H1 (cell line): ENCODE data around the gene PUDP. TPM values are rescaled to one million over a fixed set of nuclear protein-coding genes. Genes with fewer than 3 reads are reported as not detected.

Source experiments
- BCL11A ChIP-seq, 2 experiments: IDR thresholded peaks; one replicate each; pipeline ENCODE4 v1.6.1; 2011; ENCODE audit warnings: low read depth in 2 of 2, low read length in 2 of 2, mild to moderate bottlenecking in 2 of 2
- CEBPB ChIP-seq: IDR thresholded peaks from 2 replicates; pipeline ENCODE4 v1.6.1; 2012; ENCODE audit warnings: low read depth, low read length
- CHD2 ChIP-seq: IDR thresholded peaks from 2 replicates; pipeline ENCODE4 v1.6.1; 2012; ENCODE audit warnings: low read length, improper control_type of control experiment
- KDM4A ChIP-seq: IDR thresholded peaks from one replicate; pipeline ENCODE4 v1.7.1; 2012; ENCODE audit warnings: low read depth, mild to moderate bottlenecking, moderate library complexity, low read length, inconsistent platforms; ENCODE audit not compliant: severe bottlenecking
- MAFK ChIP-seq: IDR thresholded peaks from 2 replicates; pipeline ENCODE4 v1.6.1; 2012; ENCODE audit warnings: low read depth, mild to moderate bottlenecking, improper control_type of control experiment, low read length
- NRF1 ChIP-seq: IDR thresholded peaks from 2 replicates; pipeline ENCODE4 v1.6.1; 2011; ENCODE audit warnings: mild to moderate bottlenecking, low read depth, low read length, improper control_type of control experiment
- POU5F1 ChIP-seq: IDR thresholded peaks from 2 replicates; pipeline ENCODE4 v1.6.1; 2011; ENCODE audit warnings: low read depth, mild to moderate bottlenecking, low read length, moderate library complexity
- SIRT6 ChIP-seq: IDR thresholded peaks from one replicate; pipeline ENCODE4 v1.7.1; 2012; ENCODE audit warnings: low read length, inconsistent platforms
- SUZ12 ChIP-seq: fragments of 200-600 bp; sonication (generic); IDR thresholded peaks from 2 replicates; pipeline ENCODE4 v1.6.1; 2012; ENCODE audit warnings: mild to moderate bottlenecking, inconsistent platforms, low read length, moderate library complexity, mixed read lengths
- polyA plus RNA-seq, 7 experiments: library from polyadenylated mRNA; depleted of rRNA in 3 of 7; stranded (reverse) in 5 of 7; unstranded in 2 of 7; fragments of >200 nt in 5 of 7; fragments of 200-250 nt in 2 of 7; gene quantifications; 1 replicate in 5 of 7; 2 replicates in 1 of 7; 4 replicates in 1 of 7; pipeline versions ENCODE4 v1.2.1 to v1.2.3, GENCODE V29; 2011 to 2013; ENCODE audit warnings: missing spikeins in 2 of 7, mixed read lengths in 2 of 7
- total RNA-seq: library from RNA; stranded (reverse); fragmentation: NEBNext Ultra II Directional; extraction: Animal tissue kit (Norgen Biotek cat#: 25700); gene quantifications from 2 replicates; pipeline ENCODE4 v1.2.1, GENCODE V29; 2021
- TF ChIP-seq, protein P1 (sequence below): fragments of 300-600 bp; sonication (generic); IDR thresholded peaks from 2 replicates; pipeline ENCODE4 v1.7.1; 2012; ENCODE audit warnings: low read length, moderate library complexity, mild to moderate bottlenecking, inconsistent platforms; ENCODE audit not compliant: insufficient replicate concordance
- TF ChIP-seq, protein P2 (sequence below): IDR thresholded peaks from 2 replicates; pipeline ENCODE4 v1.6.1; 2011; ENCODE audit warnings: low read length, improper control_type of control experiment

The PUDP gene
- total and polyA plus RNA-seq, 2 of the 8 experiments (the other 6 are each of a cell fraction or from before 2014, with no cell fraction given): 27.2 to 30.2 TPM

DNA sequence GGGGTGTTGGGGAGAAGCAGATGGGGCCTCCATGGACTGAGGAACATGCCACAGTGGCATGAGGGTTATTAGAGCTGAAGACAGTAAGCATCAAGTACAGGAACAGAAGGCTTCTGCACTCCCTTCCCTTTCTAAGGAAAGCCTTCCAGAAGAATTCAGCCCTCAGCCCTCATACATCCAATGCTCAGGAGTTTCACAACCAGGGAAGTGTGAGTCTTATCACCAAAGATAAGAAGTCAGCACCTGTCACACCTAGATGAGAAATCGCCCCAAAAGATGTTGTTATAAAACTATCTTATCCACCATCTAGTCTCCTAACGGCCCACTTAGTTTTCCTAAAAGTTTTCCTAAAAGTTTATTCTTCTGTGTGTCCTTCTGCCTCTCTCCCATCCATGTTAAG is 78.4 kb downstream of the PUDP start (continued):
- TF ChIP-seq, protein P1, sequence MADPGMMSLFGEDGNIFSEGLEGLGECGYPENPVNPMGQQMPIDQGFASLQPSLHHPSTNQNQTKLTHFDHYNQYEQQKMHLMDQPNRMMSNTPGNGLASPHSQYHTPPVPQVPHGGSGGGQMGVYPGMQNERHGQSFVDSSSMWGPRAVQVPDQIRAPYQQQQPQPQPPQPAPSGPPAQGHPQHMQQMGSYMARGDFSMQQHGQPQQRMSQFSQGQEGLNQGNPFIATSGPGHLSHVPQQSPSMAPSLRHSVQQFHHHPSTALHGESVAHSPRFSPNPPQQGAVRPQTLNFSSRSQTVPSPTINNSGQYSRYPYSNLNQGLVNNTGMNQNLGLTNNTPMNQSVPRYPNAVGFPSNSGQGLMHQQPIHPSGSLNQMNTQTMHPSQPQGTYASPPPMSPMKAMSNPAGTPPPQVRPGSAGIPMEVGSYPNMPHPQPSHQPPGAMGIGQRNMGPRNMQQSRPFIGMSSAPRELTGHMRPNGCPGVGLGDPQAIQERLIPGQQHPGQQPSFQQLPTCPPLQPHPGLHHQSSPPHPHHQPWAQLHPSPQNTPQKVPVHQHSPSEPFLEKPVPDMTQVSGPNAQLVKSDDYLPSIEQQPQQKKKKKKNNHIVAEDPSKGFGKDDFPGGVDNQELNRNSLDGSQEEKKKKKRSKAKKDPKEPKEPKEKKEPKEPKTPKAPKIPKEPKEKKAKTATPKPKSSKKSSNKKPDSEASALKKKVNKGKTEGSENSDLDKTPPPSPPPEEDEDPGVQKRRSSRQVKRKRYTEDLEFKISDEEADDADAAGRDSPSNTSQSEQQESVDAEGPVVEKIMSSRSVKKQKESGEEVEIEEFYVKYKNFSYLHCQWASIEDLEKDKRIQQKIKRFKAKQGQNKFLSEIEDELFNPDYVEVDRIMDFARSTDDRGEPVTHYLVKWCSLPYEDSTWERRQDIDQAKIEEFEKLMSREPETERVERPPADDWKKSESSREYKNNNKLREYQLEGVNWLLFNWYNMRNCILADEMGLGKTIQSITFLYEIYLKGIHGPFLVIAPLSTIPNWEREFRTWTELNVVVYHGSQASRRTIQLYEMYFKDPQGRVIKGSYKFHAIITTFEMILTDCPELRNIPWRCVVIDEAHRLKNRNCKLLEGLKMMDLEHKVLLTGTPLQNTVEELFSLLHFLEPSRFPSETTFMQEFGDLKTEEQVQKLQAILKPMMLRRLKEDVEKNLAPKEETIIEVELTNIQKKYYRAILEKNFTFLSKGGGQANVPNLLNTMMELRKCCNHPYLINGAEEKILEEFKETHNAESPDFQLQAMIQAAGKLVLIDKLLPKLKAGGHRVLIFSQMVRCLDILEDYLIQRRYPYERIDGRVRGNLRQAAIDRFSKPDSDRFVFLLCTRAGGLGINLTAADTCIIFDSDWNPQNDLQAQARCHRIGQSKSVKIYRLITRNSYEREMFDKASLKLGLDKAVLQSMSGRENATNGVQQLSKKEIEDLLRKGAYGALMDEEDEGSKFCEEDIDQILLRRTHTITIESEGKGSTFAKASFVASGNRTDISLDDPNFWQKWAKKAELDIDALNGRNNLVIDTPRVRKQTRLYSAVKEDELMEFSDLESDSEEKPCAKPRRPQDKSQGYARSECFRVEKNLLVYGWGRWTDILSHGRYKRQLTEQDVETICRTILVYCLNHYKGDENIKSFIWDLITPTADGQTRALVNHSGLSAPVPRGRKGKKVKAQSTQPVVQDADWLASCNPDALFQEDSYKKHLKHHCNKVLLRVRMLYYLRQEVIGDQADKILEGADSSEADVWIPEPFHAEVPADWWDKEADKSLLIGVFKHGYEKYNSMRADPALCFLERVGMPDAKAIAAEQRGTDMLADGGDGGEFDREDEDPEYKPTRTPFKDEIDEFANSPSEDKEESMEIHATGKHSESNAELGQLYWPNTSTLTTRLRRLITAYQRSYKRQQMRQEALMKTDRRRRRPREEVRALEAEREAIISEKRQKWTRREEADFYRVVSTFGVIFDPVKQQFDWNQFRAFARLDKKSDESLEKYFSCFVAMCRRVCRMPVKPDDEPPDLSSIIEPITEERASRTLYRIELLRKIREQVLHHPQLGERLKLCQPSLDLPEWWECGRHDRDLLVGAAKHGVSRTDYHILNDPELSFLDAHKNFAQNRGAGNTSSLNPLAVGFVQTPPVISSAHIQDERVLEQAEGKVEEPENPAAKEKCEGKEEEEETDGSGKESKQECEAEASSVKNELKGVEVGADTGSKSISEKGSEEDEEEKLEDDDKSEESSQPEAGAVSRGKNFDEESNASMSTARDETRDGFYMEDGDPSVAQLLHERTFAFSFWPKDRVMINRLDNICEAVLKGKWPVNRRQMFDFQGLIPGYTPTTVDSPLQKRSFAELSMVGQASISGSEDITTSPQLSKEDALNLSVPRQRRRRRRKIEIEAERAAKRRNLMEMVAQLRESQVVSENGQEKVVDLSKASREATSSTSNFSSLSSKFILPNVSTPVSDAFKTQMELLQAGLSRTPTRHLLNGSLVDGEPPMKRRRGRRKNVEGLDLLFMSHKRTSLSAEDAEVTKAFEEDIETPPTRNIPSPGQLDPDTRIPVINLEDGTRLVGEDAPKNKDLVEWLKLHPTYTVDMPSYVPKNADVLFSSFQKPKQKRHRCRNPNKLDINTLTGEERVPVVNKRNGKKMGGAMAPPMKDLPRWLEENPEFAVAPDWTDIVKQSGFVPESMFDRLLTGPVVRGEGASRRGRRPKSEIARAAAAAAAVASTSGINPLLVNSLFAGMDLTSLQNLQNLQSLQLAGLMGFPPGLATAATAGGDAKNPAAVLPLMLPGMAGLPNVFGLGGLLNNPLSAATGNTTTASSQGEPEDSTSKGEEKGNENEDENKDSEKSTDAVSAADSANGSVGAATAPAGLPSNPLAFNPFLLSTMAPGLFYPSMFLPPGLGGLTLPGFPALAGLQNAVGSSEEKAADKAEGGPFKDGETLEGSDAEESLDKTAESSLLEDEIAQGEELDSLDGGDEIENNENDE: no peak
- TF ChIP-seq SIRT6: no peak
- TF ChIP-seq SUZ12: no peak
- TF ChIP-seq, protein P2, sequence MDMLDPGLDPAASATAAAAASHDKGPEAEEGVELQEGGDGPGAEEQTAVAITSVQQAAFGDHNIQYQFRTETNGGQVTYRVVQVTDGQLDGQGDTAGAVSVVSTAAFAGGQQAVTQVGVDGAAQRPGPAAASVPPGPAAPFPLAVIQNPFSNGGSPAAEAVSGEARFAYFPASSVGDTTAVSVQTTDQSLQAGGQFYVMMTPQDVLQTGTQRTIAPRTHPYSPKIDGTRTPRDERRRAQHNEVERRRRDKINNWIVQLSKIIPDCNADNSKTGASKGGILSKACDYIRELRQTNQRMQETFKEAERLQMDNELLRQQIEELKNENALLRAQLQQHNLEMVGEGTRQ: no peak
- TF ChIP-seq CHD2: no peak
- no peak for TF ChIP-seq POU5F1
- TF ChIP-seq NRF1: no peak
- TF ChIP-seq BCL11A (IDR thresholded peaks at IDR 0.05; ENCODE audit: low read depth in 2 of 2, low read length in 2 of 2): no peak
- no peak for TF ChIP-seq MAFK
- no peak for TF ChIP-seq CEBPB
- TF ChIP-seq KDM4A: no peak
